Fibroblast of the aortic adventitia (primary cell): Measurements from ENCODE around the gene KIF2A. TPM values are rescaled to one million over a fixed set of nuclear protein-coding genes. Genes with fewer than 3 reads are reported as not detected.

Experiments used
- DNase-seq: peaks from one replicate; pipeline ENCODE4 v3.0.0-alpha.2; 2010; ENCODE audit warnings: low read depth
- H3K4me3 ChIP-seq: 2 replicates; pipeline ENCODE4 v1.5.1; 2011; ENCODE audit warnings: low read depth, mild to moderate bottlenecking, control low read depth, low read length, moderate library complexity
- total RNA-seq: library from RNA; depleted of rRNA; stranded (reverse); fragments of >200 nt; gene quantifications from 2 replicates; pipeline ENCODE4 v1.2.3, GENCODE V29; 2012; ENCODE audit warnings: low replicate concordance
- TF ChIP-seq, protein P1 (sequence below): IDR thresholded peaks from 2 replicates; pipeline ENCODE4 v1.5.1; 2011; ENCODE audit warnings: mild to moderate bottlenecking, low read length, control low read depth, inconsistent platforms; ENCODE audit not compliant: insufficient read depth

Gene KIF2A
- total RNA-seq = 42.6 and 72.4 TPM in 2 replicates

DNA sequence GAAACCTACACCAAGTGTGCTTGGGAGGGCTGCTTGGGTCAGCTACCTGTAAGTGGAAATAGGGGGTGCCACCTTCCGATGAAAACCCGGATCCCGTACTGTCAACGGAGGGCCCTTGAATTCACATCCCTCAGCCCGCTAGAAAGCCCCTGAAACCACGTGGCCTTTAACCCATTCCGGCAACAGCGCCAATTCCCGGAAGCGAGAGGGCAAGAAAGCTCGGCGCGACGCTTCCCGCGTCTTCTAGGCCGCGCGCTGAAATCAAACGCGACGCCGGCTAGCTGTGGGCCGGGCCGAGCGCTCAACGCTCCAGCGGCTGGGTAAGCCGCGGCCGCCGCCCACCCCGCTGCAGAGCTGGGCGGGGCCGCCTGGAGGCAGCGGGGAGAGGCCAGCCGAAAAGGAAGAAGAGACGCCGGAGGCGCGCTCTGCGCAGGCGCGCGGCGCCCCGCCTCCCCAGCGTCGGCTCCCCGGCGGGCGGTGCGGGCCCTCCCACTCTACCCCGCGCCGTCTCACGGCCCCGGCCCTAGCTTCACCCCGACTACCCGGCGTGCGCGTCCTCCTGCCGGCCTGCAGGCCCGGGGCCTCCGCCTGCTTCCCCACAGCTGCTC lies at the start of gene KIF2A:
Gene KIF2A (plus strand): TSS at position 492 of the 608 bp plus-strand sequence. CDS start 267 bp downstream, outside the sequence.
- DNase-seq = peak; percentile 85
- TF ChIP-seq, protein P1, sequence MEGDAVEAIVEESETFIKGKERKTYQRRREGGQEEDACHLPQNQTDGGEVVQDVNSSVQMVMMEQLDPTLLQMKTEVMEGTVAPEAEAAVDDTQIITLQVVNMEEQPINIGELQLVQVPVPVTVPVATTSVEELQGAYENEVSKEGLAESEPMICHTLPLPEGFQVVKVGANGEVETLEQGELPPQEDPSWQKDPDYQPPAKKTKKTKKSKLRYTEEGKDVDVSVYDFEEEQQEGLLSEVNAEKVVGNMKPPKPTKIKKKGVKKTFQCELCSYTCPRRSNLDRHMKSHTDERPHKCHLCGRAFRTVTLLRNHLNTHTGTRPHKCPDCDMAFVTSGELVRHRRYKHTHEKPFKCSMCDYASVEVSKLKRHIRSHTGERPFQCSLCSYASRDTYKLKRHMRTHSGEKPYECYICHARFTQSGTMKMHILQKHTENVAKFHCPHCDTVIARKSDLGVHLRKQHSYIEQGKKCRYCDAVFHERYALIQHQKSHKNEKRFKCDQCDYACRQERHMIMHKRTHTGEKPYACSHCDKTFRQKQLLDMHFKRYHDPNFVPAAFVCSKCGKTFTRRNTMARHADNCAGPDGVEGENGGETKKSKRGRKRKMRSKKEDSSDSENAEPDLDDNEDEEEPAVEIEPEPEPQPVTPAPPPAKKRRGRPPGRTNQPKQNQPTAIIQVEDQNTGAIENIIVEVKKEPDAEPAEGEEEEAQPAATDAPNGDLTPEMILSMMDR = no peak

DNA sequence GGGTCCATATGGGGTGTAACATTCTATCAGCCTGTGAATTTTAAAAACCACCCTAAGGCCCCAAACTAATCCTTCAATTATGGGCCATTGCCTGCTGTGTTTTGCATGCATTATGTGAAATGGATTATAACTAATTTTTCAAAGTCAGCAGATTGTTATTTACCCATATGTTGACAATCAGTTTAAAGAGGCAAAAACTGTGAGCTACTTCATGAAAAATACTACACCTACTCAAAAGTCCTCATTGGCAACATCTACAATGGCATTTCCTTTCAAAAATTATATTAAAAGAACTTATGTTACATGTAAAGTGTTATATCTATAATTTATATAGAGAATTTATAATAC lies 49.0 kb upstream of the KIF2A start:
- TF ChIP-seq, protein P1 = no peak
- DNase-seq = no peak
- H3K4me3 ChIP-seq = no peak overlapping the region

More for the DNA sequence above, at the start of gene KIF2A:
- peak within 1 kb of the TSS; percentile 87 for H3K4me3 ChIP-seq

DNA sequence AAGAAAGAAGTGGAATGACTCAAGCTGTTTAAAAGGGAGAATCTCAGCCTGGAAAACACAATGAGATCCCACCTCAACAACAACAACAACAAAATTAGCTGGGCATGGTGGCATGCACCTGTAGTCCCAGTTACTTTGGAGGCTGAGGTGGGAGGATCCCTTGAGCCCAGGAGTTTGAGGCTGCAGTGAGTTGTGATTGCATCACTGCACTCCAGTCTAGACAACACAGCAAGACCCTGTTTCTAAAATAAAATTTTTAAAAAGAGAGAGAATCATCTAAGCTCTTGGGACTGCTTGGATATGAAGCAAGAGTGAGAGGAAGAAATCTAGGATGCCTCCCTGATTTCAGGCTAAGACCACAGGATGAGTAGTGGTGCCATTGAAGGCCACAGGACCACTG lies 47.4 kb upstream of the KIF2A start:
- H3K4me3 ChIP-seq = no peak overlapping the region
- TF ChIP-seq, protein P1 = no peak
- DNase-seq = no peak

DNA sequence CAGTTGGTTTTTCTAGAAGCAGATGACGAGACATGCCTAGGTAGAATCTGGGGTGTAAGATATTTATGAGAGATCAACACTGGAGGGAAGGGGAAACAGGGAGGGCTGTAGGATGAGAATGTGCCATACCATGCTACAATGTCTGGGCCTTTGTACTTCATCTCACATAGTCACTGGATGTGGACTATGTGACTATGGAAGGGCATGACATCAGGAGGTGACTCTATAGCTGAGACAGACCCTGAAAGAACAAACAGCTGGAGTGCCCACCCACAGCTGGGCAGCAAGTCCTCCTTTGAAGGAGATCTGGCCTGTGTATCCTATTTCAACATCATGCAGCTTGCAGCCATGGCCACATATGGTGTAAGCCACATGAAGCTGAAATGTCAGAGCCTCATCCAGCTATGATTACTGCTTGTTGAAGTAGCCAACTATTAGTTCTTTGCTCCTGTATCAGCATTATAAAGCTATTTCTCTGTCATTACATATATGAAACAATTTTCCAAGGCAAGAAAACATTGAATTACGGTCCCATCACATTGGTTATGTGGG lies 46.2 kb upstream of the KIF2A start:
- no peak for DNase-seq
- TF ChIP-seq, protein P1 = no peak
- no peak overlapping the region for H3K4me3 ChIP-seq

DNA sequence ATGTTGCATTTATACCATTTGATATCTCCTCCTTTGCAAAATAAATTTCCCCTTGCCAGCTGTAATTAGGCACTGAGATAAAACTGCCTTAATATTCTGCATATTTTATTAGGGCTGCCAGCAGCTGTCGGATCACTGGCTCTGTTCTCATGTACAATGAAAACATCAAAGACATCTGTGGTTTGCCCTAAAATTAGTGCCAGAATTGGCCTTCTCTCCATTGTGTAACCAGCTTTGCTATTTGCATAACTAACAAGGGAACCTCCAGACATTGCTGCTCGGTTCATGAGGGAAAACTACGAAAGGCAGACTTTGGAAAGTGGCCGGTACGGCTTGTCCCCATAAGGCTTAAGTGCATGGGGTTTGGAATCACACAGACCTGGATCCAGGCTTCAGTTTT lies 45.5 kb upstream of the KIF2A start:
- TF ChIP-seq, protein P1 = no peak
- peak; percentile 9 for DNase-seq
- H3K4me3 ChIP-seq = no peak overlapping the region

DNA sequence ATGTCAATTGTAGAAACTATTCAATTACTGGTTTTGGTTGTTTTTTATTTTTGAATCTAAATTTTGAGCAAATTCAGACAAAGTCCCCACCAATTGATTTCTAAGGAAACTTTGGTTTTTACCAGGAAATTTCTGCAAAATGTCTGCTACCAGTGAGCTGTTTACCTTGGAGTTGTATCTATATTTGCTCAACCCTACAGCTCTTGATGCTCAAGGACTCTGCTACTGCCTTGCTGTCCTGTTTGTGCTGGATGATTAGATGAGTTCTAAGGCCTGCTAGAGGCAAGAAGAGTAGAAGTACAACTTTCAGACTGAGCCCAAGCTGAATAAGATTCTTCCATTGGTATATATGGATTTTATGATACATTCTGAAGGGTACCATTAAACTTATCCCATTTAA lies 42.6 kb upstream of the KIF2A start:
- DNase-seq = no peak
- TF ChIP-seq, protein P1 = no peak
- H3K4me3 ChIP-seq = no peak overlapping the region
